ENCODE data around the gene EPM2A.

EPM2A gene

GRCh38 chr6:145670311-145670710, 65.0 kb downstream of the EPM2A start:
- no peak for DNase-seq (ENCODE audit: low spot score)

GRCh38 chr6:145669627-145670034, 65.7 kb downstream of the EPM2A start:
- DNase-seq (ENCODE audit: low spot score): no peak

- no peak for DNase-seq (ENCODE audit: low spot score)
These were observed 66.5 kb downstream of the EPM2A start for GRCh38 chr6:145668844-145669243.

- DNase-seq (ENCODE audit: low spot score): no peak
These were observed 74.6 kb downstream of the EPM2A start for GRCh38 chr6:145660676-145661075.

- DNase-seq (ENCODE audit: low spot score): no peak
These were observed 79.2 kb downstream of the EPM2A start for GRCh38 chr6:145656128-145656527.

- no peak for DNase-seq (ENCODE audit: low spot score)
These were observed 82.7 kb downstream of the EPM2A start for GRCh38 chr6:145652572-145652971.

- DNase-seq (ENCODE audit: low spot score): no peak
These were observed 83.3 kb downstream of the EPM2A start for GRCh38 chr6:145651988-145652387.

- no peak for DNase-seq (ENCODE audit: low spot score)
These were observed 87.2 kb downstream of the EPM2A start for GRCh38 chr6:145648149-145648548.

GRCh38 chr6:145647602-145648001, 87.7 kb downstream of the EPM2A start:
- DNase-seq (ENCODE audit: low spot score): no peak

- DNase-seq (ENCODE audit: low spot score): no peak
These were observed 91.6 kb downstream of the EPM2A start for GRCh38 chr6:145643760-145644159.

- DNase-seq (ENCODE audit: low spot score): peak; percentile 80
These were observed 101.2 kb downstream of the EPM2A start for GRCh38 chr6:145633981-145634627.

GRCh38 chr6:145632971-145633370, 102.3 kb downstream of the EPM2A start:
- DNase-seq (ENCODE audit: low spot score): no peak

- no peak for DNase-seq (ENCODE audit: low spot score)
These were observed 103.9 kb downstream of the EPM2A start for GRCh38 chr6:145631374-145631773.

GRCh38 chr6:145630598-145630997, 104.7 kb downstream of the EPM2A start:
- no peak for DNase-seq (ENCODE audit: low spot score)

- no peak for DNase-seq (ENCODE audit: low spot score)
These were observed 105.8 kb downstream of the EPM2A start for GRCh38 chr6:145629478-145629877.

GRCh38 chr6:145627451-145627850, 107.9 kb downstream of the EPM2A start:
- no peak for DNase-seq (ENCODE audit: low spot score)

GRCh38 chr6:145626857-145627256, 108.5 kb downstream of the EPM2A start:
- DNase-seq (ENCODE audit: low spot score): no peak

GRCh38 chr6:145623231-145623630, 112.1 kb downstream of the EPM2A start:
- DNase-seq (ENCODE audit: low spot score): no peak

- DNase-seq (ENCODE audit: low spot score): no peak
These were observed 113.5 kb downstream of the EPM2A start for GRCh38 chr6:145621776-145622175.

GRCh38 chr6:145620088-145620487, 115.2 kb downstream of the EPM2A start:
- DNase-seq (ENCODE audit: low spot score): no peak

GRCh38 chr6:145609521-145609920, 125.8 kb downstream of the EPM2A start:
- DNase-seq (ENCODE audit: low spot score): no peak

- no peak for DNase-seq (ENCODE audit: low spot score)
These were observed 126.5 kb downstream of the EPM2A start for GRCh38 chr6:145608850-145609249.

GRCh38 chr6:145603991-145604390, 131.3 kb downstream of the EPM2A start:
- DNase-seq (ENCODE audit: low spot score): no peak

- DNase-seq (ENCODE audit: low spot score): no peak
These were observed 131.9 kb downstream of the EPM2A start for GRCh38 chr6:145603424-145603833.
